Measurements from ENCODE around the gene AREG. TPM values are rescaled to one million over a fixed set of nuclear protein-coding genes. Genes with fewer than 3 reads are reported as not detected.
A peak's percentile ranks its signal among the peaks of the same experiment; 100 is the strongest.

The AREG gene
- total RNA-seq, 4 donors from 2014 or later = 0.63 to 2.6 (median 1.2) TPM

DNA sequence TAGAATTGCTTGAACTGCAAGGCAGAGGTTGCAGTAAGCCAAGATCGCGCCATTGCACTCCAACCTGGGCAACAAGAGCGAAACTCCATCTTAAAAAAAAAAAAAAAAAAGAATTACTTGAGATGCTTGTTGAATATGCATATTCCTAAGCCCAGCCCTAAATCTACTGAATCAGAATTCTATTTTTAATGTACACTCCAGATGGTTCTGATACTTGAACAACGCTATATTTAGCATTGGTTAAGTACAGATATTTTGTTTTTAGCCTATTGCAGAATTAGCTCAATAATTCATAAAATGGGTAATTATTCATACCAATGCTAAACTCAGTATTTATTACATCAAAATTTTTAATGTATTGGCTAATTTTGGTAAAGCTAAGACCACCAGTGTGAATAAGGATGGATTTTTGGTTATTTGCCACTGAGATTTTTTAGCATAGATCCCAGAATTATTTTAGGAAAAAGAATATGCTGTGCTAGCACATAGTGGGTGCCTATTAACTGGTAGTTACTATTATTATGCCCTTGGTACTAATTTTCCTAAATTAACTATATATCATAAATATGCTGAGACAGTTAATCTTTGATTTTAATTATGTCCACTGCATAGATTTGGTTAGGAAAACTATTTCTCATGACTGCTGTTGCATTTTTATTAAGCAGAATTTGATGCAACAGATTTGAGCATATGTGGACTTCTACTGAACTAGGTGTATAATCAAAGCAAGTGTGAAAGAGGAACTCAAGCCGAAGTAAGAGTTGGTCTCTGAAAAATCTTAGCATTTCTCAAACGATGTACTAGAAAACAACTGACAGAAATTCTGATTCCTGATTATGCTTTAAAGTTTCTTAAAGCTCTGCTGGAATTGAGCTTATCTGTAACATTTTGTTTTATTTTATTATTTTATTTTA lies 9.2 kb downstream of the AREG start:
- intact Hi-C loops (cut with DNase I) = no loop called here
- Histone ChIP-seq H3K27ac (no peak overlapping the region), H3K4me1 (no peaks in the 10 kb centered on the region), H3K4me3 (replicated peaks in 1 of 3) (no peak overlapping the region), H3K9me3 (no peaks in the 10 kb centered on the region), H3K36me3 (no peaks in the 10 kb centered on the region), H3K27me3 (no peaks in the 10 kb centered on the region)
- 95 to 96% methylated on average over 6 of the region's 6 CpGs for WGBS, 2 donors
- DNase-seq = no peak
- TF ChIP-seq, protein P1, sequence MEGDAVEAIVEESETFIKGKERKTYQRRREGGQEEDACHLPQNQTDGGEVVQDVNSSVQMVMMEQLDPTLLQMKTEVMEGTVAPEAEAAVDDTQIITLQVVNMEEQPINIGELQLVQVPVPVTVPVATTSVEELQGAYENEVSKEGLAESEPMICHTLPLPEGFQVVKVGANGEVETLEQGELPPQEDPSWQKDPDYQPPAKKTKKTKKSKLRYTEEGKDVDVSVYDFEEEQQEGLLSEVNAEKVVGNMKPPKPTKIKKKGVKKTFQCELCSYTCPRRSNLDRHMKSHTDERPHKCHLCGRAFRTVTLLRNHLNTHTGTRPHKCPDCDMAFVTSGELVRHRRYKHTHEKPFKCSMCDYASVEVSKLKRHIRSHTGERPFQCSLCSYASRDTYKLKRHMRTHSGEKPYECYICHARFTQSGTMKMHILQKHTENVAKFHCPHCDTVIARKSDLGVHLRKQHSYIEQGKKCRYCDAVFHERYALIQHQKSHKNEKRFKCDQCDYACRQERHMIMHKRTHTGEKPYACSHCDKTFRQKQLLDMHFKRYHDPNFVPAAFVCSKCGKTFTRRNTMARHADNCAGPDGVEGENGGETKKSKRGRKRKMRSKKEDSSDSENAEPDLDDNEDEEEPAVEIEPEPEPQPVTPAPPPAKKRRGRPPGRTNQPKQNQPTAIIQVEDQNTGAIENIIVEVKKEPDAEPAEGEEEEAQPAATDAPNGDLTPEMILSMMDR (IDR thresholded peaks at IDR 0.05) = no peak
- TF ChIP-seq POLR2A (IDR thresholded peaks at IDR 0.05) = no peak

DNA sequence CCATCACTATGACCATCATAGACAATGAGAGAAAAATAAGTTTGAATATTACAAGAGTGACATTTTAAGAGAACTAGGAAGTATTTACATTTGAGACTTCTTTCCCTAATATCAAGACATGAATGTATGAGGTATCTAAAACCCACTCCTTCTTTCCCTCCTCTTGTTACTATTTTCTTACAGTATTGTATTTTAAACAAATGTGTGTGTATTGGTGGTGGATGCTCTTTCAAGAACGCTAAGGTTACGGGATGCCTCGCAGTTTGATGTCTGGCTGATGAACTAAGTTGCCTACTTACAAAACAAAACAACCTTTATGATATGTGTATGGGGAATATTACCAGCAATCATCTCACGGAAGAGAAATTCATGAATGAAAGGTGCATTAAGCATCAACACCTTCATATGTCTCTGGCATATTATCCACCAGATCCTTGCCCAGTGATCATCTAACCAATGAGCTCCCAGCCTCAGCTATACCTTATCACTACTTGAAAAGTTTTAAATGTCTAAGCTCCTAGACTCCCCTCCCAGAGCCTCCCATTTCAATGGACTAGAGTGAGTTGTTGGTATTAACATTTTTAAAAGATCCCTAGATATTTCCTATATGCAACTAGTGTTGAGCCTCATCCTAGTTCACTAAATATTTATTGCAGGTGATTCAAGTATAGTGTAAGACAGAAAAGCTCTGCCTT lies 10.6 kb downstream of the AREG start:
- Histone ChIP-seq H3K36me3 (no peaks in the 10 kb centered on the region), H3K27me3 (no peaks in the 10 kb centered on the region), H3K4me1 (no peaks in the 10 kb centered on the region), H3K4me3 (replicated peaks in 1 of 3) (no peak overlapping the region), H3K27ac (no peak overlapping the region), H3K9me3 (no peaks in the 10 kb centered on the region)
- 96% methylated on average over 4 of the region's 4 CpGs for WGBS, 2 donors
- no peak for DNase-seq
- intact Hi-C loops (cut with DNase I) = no loop called here
- TF ChIP-seq, protein P1 (IDR thresholded peaks at IDR 0.05) = no peak
- TF ChIP-seq POLR2A (IDR thresholded peaks at IDR 0.05) = no peak

DNA sequence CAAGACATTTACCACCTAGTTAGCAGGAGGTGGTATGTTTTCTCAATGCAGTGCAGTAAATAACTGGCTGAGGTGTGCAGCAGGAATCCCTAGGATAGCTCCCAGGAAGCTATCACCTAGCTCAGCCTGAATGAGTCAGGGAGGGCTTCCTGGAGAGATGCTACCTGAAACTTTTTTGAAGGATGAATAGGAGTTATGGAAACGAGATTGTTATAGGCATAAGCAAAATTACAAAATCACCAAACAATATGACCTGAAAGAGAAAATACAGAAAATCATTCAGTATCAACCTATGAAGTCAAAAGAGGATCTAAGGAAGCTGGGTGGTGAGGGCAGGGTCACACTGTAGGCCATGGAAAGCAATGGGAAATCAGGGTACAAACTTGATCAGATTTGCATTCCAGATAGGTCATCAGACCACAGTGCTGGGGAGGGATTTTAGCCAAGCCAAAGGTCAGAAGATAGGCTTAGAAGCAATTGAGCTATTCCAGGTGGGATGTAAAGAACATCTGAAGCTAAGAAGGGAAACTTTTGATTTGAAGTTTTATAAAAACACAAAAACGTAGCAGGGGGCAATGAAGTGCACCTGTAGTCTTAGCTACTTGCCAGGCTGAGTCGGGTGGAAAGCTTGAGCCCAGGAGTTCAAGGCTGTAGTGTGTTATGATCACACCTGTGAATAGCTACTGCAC lies 11.3 kb downstream of the AREG start:
- no peaks in the 10 kb centered on the region for H3K27me3 ChIP-seq
- H3K27ac ChIP-seq = no peak overlapping the region
- H3K9me3 ChIP-seq = no peaks in the 10 kb centered on the region
- no peak for DNase-seq
- intact Hi-C loops (cut with DNase I) = no loop called here
- H3K4me3 ChIP-seq (replicated peaks in 1 of 3) = no peak overlapping the region
- no peaks in the 10 kb centered on the region for H3K36me3 ChIP-seq
- TF ChIP-seq POLR2A (IDR thresholded peaks at IDR 0.05) = no peak
- TF ChIP-seq, protein P1 (IDR thresholded peaks at IDR 0.05) = no peak
- no peaks in the 10 kb centered on the region for H3K4me1 ChIP-seq
- WGBS, 2 donors = 56 to 57% methylated on average over 3 of the region's 3 CpGs

DNA sequence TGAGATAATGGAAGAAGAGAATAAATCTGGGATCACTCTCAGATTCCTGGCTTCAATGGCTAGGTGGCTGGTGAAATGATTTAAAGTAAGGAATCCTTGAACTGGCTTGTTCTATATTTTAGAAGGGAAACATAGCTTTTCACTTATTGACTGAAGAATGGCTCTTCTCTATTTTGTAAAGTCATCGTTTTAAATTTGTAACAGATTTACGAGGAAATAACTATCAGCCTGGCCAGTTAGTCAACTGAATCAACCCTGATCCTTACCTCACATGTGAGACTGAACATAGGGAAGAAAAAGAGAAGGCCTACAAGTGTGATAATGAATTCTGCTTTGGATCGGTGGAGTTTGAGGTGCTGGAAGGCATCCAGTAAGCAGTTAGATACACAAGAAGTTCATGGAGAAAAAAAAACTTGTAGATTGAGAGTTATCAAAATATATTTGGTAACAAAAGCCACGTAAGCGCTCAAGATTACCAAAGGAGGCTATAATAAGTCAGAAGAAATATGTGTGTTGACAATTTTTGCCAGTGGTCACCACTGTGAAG lies 12.0 kb downstream of the AREG start:
- Histone ChIP-seq H3K27ac (no peak overlapping the region), H3K4me3 (replicated peaks in 1 of 3) (no peak overlapping the region), H3K9me3 (no peaks in the 10 kb centered on the region), H3K36me3 (no peaks in the 10 kb centered on the region), H3K4me1 (no peaks in the 10 kb centered on the region), H3K27me3 (no peaks in the 10 kb centered on the region)
- intact Hi-C loops (cut with DNase I) = no loop called here
- TF ChIP-seq, protein P1 (IDR thresholded peaks at IDR 0.05) = no peak
- TF ChIP-seq POLR2A (IDR thresholded peaks at IDR 0.05) = no peak
- WGBS, 2 donors = 66 to 78% methylated on average over 5 of the region's 5 CpGs
- peak; percentile 8 to 19 for DNase-seq

All from thyroid gland (tissue), 4 donors.